ENCODE measurements around the gene MUC20.
"Not testable (repeated sequence)": the region's sequence is repeated elsewhere in the genome, so short reads cannot be mapped to it uniquely, and the experiment has no call there.

MUC20 gene

DNA sequence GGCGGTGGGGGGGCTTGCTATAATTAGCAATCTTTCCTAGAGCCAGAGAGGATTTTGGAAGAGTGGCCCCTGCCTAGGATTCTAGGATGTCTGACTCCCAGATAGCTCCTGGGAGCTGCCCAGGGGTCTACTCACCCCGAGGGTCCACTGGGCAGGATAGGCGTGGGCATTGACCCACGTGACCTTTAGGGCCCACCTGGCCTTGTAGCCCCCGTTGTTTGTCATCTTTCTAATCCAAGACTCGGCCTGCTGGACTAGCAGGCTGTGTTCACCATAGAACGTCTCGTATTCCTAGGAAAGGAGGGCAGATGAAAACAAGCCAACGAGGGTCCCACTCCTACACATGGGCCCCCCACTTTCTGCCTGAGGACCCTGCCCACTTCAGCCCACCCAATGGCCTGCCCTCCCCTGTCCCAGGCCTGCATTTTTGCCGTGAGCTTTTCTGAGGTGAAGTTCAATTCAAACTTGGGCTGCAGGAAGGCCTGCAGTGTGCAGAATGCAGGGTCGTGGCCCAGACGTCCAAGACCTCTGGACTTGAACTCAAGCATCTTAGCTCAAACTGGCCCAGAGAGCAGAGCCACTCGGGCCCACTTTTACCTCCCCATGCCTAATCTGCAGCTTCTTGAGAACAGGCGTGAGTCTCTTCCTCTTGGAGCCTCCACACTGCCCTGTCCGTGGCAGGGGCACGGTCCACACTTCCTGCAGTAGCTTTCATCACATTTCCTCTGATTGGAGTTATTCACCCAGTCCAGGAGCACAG lies 49.5 kb downstream of the MUC20 start:
- FAIRE-seq (no peak), DNase-seq (ENCODE audit: low spot score) (no peak)

DNA sequence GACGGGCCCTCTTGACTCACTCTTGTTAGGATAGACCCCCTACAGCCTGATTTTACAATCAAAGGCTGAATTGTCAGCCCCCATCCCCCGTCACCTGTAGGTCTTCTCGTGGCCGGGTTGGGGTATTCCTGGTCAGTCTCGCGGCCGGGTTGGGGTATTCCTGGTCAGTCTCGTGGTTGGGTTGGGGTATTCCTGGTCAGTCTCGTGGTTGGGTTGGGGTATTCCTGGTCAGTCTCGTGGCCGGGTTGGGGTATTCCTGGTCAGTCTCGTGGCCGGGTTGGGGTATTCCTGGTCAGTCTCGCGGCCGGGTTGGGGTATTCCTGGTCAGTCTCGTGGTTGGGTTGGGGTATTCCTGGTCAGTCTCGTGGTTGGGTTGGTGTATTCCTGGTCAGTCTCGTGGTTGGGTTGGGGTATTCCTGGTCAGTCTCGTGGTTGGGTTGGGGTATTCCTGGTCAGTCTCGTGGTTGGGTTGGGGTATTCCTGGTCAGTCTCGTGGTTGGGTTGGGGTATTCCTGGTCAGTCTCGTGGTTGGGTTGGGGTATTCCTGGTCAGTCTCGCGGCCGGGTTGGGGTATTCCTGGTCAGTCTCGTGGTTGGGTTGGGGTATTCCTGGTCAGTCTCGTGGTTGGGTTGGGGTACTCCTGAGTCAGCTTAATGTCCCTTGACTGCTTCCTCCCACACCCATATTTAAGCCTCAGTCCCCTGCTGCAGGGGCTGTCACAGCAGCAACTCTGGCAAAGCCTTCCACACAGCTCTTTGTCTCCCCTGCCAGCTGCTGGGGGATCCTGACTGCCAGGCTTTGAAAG lies 50.3 kb downstream of the MUC20 start:
- DNase-seq (ENCODE audit: low spot score); FAIRE-seq: not testable (repeated sequence)

DNA sequence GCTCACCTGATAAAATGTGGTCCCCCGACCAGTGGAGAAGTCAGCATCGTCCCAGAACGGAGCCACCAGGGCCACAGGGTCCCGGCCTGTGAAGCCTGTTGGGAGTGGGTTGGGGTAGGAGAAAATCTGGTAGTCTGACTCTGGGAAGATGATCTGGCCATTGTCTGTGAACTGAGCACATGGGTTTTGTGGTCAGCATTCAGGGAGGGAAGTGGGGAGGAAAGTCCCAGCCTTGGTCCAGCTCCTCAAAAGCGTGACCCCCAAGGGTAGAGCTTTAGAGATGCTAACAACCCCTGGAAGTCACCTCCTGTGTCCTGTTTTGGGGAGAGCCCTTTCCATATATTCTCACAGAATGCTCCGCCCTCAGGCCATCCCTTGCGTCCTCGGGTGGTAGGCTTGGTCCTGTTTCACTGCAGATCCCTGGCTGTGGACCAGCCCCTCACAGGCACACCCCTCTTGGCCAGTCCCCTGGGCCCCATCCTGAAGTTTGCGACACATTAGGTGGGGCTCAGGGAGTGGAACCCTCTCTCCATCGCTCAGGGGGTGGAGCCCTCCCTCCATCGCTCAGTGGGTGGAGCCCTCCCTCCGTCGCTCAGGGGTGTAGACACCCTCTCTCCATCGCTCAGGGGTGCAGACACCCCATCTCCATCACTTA lies 51.0 kb downstream of the MUC20 start:
- DNase-seq (ENCODE audit: low spot score) = no peak
- no peak for FAIRE-seq

DNA sequence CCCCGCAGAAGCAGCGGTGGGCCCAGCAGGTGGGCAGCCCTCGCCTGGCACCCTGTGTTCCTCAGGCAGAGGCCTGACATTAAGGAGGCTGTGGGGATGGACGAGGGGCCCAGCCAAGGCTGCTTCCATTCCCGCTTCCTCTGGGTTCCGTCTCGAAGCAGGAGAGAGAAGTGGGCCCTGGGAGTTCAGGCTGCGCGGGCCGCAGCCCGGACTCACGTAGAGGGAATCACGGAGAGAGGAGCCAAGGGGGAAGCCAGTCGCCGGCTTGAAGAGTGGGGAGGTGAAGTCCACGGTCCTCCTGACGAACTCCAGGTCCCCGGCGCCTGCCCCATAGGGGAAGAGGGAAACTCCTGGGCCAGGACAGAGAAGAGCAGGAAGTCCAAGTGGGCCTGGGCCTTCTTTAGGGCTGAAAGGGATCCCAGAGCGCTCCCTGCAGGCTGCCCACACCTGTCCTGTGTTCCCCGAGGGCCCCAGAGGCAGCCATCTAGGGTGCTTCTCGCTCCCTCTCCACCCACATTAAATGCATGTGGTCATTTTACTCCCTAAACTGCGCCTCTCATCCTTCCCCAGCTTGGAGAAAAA lies 53.3 kb downstream of the MUC20 start:
- FAIRE-seq = no peak
- DNase-seq (ENCODE audit: low spot score) = no peak

DNA sequence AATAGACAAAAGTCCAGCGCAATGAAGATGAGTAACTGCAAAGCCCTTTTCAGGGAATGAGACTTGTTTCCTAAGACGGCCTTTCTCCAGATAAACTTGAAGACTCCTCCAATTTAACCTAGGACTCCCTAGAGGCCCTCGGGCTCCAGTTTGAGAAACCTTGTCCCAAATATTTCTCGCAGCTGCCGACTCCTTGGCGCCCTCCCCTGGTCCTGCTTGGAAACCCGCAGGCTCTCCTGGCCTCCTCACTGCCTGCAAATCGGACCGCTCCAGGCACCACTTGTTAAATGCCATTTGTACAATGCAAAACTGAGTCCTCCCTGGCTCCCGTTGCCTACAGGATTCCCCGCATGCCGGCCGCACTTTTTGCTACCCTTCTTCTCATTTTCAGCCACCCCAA lies 54.1 kb downstream of the MUC20 start:
- DNase-seq (ENCODE audit: low spot score) (no peak), FAIRE-seq (no peak)

DNA sequence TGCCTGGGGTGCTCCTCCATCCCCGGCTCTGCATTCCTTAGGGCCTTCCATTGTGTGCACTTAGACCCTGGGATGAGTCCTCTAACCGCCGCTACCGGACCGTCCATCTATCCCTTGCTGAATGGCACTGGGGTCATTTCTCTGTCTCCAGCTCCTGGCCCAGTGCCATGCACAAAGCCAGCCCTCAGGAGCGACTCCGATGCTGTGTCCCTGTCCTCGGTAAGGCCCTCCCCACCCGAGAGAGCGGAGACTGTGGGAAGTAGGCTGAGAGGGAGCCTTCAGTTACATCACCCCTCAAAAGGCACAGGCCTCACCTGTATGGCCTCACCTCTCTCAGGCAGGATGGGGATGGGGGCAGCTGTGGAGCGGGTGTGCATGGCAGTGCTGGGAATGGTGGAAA lies 57.2 kb downstream of the MUC20 start:
- FAIRE-seq (no peak), DNase-seq (ENCODE audit: low spot score) (no peak)

DNA sequence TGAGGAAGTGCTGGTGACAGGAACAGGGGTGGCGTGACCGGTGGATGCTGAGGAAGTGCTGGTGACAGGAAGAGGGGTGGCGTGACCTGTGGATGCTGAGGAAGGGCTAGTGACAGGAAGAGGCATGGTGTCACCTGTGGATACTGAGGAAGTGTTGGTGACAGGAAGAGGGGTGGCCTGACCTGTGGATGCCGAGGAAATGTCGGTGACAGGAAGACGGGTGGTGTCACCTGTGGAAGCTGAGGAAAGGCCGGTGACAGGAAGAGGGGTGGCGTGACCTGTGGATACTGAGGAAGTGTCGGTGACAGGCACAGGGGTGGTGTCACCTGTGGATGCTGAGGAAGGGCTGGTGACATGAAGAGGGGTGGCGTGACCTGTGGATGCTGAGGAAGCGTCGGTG lies 60.5 kb downstream of the MUC20 start:
- FAIRE-seq; DNase-seq (ENCODE audit: low spot score): not testable (repeated sequence)

Data from RCC 7860 (cell line).